Stimulated activated CD4-positive, alpha-beta T cell treated with anti-CD3 and anti-CD28 coated beads, Interleukin-4, amount 100 ng/mL, for 24 hours (primary cell): ENCODE results near the gene GHITM.

Experiments
- DNase-seq: peaks from one replicate; pipeline ENCODE4 v3.0.0-alpha.2; 2020

Gene GHITM

GRCh38 chr10:84201682-84202081, 62.4 kb downstream of the GHITM start:
- no peak for DNase-seq

- no peak for DNase-seq
Observed at GRCh38 chr10:84202349-84202748, 63.0 kb downstream of the GHITM start.
